Thoracic aorta (tissue), 2 donors: ENCODE data around the gene PRKN. TPM values are rescaled to one million over a fixed set of nuclear protein-coding genes. Genes with fewer than 3 reads are reported as not detected.

Experiments used
- ATAC-seq: fragments of 150-250 bp; one replicate; pipeline ENCODE4 v1.8.0; 2017; ENCODE audit warnings: low read depth; ENCODE audit not compliant: insufficient number of reproducible peaks, low FRiP score
- DNase-seq: peaks from one replicate; pipeline ENCODE4 v3.0.0-alpha.2; 2020; ENCODE audit warnings: low spot score
- H3K27ac ChIP-seq, 2 donors: fragments of 200-600 bp; sonication (generic); 1 replicate in 1 of 2; 2 replicates in 1 of 2; pipeline ENCODE4 v1.5.1; 2016; ENCODE audit warnings: mild to moderate bottlenecking in 2 of 2, moderate library complexity in 2 of 2
- H3K27me3 ChIP-seq: fragments of 200-600 bp; sonication (generic); replicated peaks from 2 replicates; pipeline ENCODE4 v1.6.0; 2016; ENCODE audit warnings: mild to moderate bottlenecking; ENCODE audit not compliant: insufficient read depth
- H3K36me3 ChIP-seq: fragments of 200-600 bp; sonication (generic); one replicate; pipeline ENCODE4 v1.5.1; 2016
- H3K4me1 ChIP-seq, 2 donors: fragments of 200-600 bp; sonication (generic); 1 replicate in 1 of 2; 2 replicates in 1 of 2; pipeline versions ENCODE4 v1.5.1 to v1.6.0; 2016; ENCODE audit warnings: low read depth in 2 of 2, mild to moderate bottlenecking in 1 of 2; ENCODE audit not compliant: control insufficient read depth in 1 of 2
- H3K4me3 ChIP-seq: fragments of 200-600 bp; sonication (generic); 2 replicates; pipeline ENCODE4 v1.5.1; 2016; ENCODE audit warnings: mild to moderate bottlenecking
- H3K9me3 ChIP-seq: fragments of 200-600 bp; sonication (generic); 2 replicates; pipeline ENCODE4 v1.5.1; 2016
- CTCF ChIP-seq: fragments of 200-600 bp; sonication (generic); IDR thresholded peaks from one replicate; pipeline ENCODE4 v1.5.1; 2019; ENCODE audit warnings: antibody characterized with exemption
- total RNA-seq, 2 donors: library from RNA; depleted of rRNA; stranded (reverse); fragments of >200 nt; gene quantifications; one replicate each; pipeline versions ENCODE4 v1.1.0 to v1.2.3, GENCODE V29; 2016

PRKN gene
- total RNA-seq, 2 donors from 2014 or later = 10.4 to 23.8 TPM

GRCh38 chr6:162526960-162527359 lies 200.6 kb downstream of the PRKN start:
- no peaks in the 10 kb centered on the region for H3K9me3 ChIP-seq
- no peak overlapping the region for H3K4me3 ChIP-seq
- H3K27ac ChIP-seq = no peak overlapping the region
- H3K36me3 ChIP-seq = no peaks in the 10 kb centered on the region
- H3K27me3 ChIP-seq = no peaks in the 10 kb centered on the region
- no peak for TF ChIP-seq CTCF
- DNase-seq (no peak), ATAC-seq (no peak)
- no peaks in the 10 kb centered on the region for H3K4me1 ChIP-seq

- DNase-seq (no peak), ATAC-seq (no peak)
- Histone ChIP-seq H3K4me3 (no peak overlapping the region), H3K36me3 (no peaks in the 10 kb centered on the region), H3K4me1 (no peaks in the 10 kb centered on the region), H3K9me3 (no peaks in the 10 kb centered on the region), H3K27me3 (no peaks in the 10 kb centered on the region), H3K27ac (no peak overlapping the region)
- no peak for TF ChIP-seq CTCF
Measured at GRCh38 chr6:162525181-162525580, 202.4 kb downstream of the PRKN start.

GRCh38 chr6:162512744-162513143 lies 214.8 kb downstream of the PRKN start:
- DNase-seq (no peak), ATAC-seq (no peak)
- Histone ChIP-seq H3K4me3 (no peak overlapping the region), H3K9me3 (no peaks in the 10 kb centered on the region), H3K27ac (no peak overlapping the region), H3K4me1 (peaks cover 0 to 7% of the 10 kb centered on the region in 2 donors), H3K27me3 (no peaks in the 10 kb centered on the region), H3K36me3 (no peaks in the 10 kb centered on the region)
- TF ChIP-seq CTCF = no peak

GRCh38 chr6:162497389-162497788 lies 230.2 kb downstream of the PRKN start:
- H3K4me1 ChIP-seq = no peaks in the 10 kb centered on the region
- DNase-seq = no peak
- H3K27me3 ChIP-seq = no peaks in the 10 kb centered on the region
- no peak overlapping the region for H3K27ac ChIP-seq
- no peak overlapping the region for H3K4me3 ChIP-seq
- H3K36me3 ChIP-seq = no peaks in the 10 kb centered on the region
- ATAC-seq = no peak
- no peaks in the 10 kb centered on the region for H3K9me3 ChIP-seq
- TF ChIP-seq CTCF = no peak

GRCh38 chr6:162493917-162494316 lies 233.6 kb downstream of the PRKN start:
- no peak for TF ChIP-seq CTCF
- DNase-seq (no peak), ATAC-seq (no peak)
- Histone ChIP-seq H3K27ac (no peak overlapping the region), H3K4me3 (no peak overlapping the region), H3K27me3 (no peaks in the 10 kb centered on the region), H3K9me3 (no peaks in the 10 kb centered on the region), H3K36me3 (no peaks in the 10 kb centered on the region), H3K4me1 (no peaks in the 10 kb centered on the region)
